Uterus (tissue), 2 donors: Measurements from ENCODE around the gene RAB3IL1.

Source experiments
- POLR2A ChIP-seq, 2 donors: fragments of 450-650 bp; IDR thresholded peaks; one replicate each; pipeline ENCODE4 v1.6.1; 2016; ENCODE audit warnings: antibody characterized with exemption in 2 of 2, mild to moderate bottlenecking in 1 of 2, moderate library complexity in 1 of 2
- TF ChIP-seq, protein P1 (sequence below), 4 experiments: fragments of 200-600 bp in 2 of 4; fragments of 450-650 bp in 2 of 4; sonication (generic) in 2 of 4; IDR thresholded peaks; one replicate each; pipeline ENCODE4 v1.5.1; 2016 to 2019; ENCODE audit warnings: antibody characterized with exemption in 4 of 4, mild to moderate bottlenecking in 2 of 4, moderate library complexity in 1 of 4

DNA sequence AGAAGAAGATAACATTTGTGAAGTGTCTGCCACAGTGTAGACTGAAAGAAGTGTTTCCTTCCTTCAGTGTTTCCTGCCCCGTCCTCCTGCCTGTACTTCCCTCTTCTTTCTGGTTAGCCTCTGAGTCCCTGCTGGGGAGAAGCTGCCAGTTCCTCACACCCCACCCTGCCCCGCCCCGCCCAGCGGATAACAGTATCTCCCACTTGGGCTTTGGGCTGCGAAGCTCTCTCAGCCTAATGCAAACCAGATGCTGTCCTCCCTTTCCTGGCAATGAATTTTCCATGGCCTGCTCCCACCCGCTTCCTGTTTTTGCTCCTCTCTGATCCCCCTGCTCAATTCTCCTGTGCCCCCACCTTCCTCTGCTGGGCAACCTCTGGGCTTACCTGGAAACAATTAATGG lies 5.2 kb upstream of the RAB3IL1 start:
- TF ChIP-seq, protein P1, sequence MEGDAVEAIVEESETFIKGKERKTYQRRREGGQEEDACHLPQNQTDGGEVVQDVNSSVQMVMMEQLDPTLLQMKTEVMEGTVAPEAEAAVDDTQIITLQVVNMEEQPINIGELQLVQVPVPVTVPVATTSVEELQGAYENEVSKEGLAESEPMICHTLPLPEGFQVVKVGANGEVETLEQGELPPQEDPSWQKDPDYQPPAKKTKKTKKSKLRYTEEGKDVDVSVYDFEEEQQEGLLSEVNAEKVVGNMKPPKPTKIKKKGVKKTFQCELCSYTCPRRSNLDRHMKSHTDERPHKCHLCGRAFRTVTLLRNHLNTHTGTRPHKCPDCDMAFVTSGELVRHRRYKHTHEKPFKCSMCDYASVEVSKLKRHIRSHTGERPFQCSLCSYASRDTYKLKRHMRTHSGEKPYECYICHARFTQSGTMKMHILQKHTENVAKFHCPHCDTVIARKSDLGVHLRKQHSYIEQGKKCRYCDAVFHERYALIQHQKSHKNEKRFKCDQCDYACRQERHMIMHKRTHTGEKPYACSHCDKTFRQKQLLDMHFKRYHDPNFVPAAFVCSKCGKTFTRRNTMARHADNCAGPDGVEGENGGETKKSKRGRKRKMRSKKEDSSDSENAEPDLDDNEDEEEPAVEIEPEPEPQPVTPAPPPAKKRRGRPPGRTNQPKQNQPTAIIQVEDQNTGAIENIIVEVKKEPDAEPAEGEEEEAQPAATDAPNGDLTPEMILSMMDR (IDR thresholded peaks at IDR 0.05): peak in 1 of 4 experiments; percentile 29
- TF ChIP-seq POLR2A (IDR thresholded peaks at IDR 0.05): peak; percentile 18 to 28
